Stomach (tissue), 4 donors: Measurements from ENCODE around the gene LRCH1.

Experiments
- CTCF ChIP-seq, 7 experiments: fragments of 450-650 bp in 4 of 7; fragments of 200-600 bp in 3 of 7; sonication (generic) in 3 of 7; IDR thresholded peaks; one replicate each; pipeline ENCODE4 v1.5.1; 2016 to 2019; ENCODE audit warnings: antibody characterized with exemption in 7 of 7, control low read depth in 2 of 7, mild to moderate bottlenecking in 1 of 7
- EP300 ChIP-seq: sonication (generic); formaldehyde crosslinking; IDR thresholded peaks from one replicate; pipeline ENCODE4 v1.6.1; 2017; ENCODE audit warnings: antibody characterized with exemption
- POLR2A ChIP-seq, 4 donors: fragments of 450-650 bp; IDR thresholded peaks; one replicate each; pipeline ENCODE4 v1.6.1; 2016; ENCODE audit warnings: antibody characterized with exemption in 4 of 4, control low read depth in 2 of 4, mild to moderate bottlenecking in 1 of 4, moderate library complexity in 1 of 4

- TF ChIP-seq POLR2A (IDR thresholded peaks at IDR 0.05), result no peak
- no peak for TF ChIP-seq CTCF (IDR thresholded peaks at IDR 0.05)
- TF ChIP-seq EP300, result no peak
Observed at GRCh38 chr13:46539231-46539630, 13.7 kb upstream of the LRCH1 start.
